ENCODE data around the gene KCNC1.
A peak's percentile ranks its signal among the peaks of the same experiment; 100 is the strongest.

KCNC1 gene

GRCh38 chr11:17798253-17798652, 63.7 kb downstream of the KCNC1 start:
- DNase-seq, result no peak

- DNase-seq, result no peak
These were observed 64.1 kb downstream of the KCNC1 start for GRCh38 chr11:17798716-17799115.

- DNase-seq, result no peak
These were observed 64.6 kb downstream of the KCNC1 start for GRCh38 chr11:17799147-17799546.

- DNase-seq, result no peak
These were observed 66.6 kb downstream of the KCNC1 start for GRCh38 chr11:17801166-17801565.

GRCh38 chr11:17802491-17802890, 67.9 kb downstream of the KCNC1 start:
- no peak for DNase-seq

GRCh38 chr11:17803754-17804334, 69.3 kb downstream of the KCNC1 start:
- peak; percentile 51 for DNase-seq

GRCh38 chr11:17805043-17805442, 70.5 kb downstream of the KCNC1 start:
- DNase-seq, result no peak

- no peak for DNase-seq
These were observed 71.3 kb downstream of the KCNC1 start for GRCh38 chr11:17805873-17806272.

- no peak for DNase-seq
These were observed 72.5 kb downstream of the KCNC1 start for GRCh38 chr11:17807034-17807433.

- no peak for DNase-seq
These were observed 75.5 kb downstream of the KCNC1 start for GRCh38 chr11:17810041-17810440.

- DNase-seq, result no peak
These were observed 76.2 kb downstream of the KCNC1 start for GRCh38 chr11:17810746-17811145.

GRCh38 chr11:17811352-17811751, 76.8 kb downstream of the KCNC1 start:
- no peak for DNase-seq

- DNase-seq, result peak; percentile 60
These were observed 77.7 kb downstream of the KCNC1 start for GRCh38 chr11:17812091-17812864.

- no peak for DNase-seq
These were observed 78.2 kb downstream of the KCNC1 start for GRCh38 chr11:17812865-17813187.

- DNase-seq, result no peak
These were observed 78.9 kb downstream of the KCNC1 start for GRCh38 chr11:17813391-17814059.

GRCh38 chr11:17814546-17814945, 80.0 kb downstream of the KCNC1 start:
- no peak for DNase-seq

GRCh38 chr11:17816232-17816931, 81.8 kb downstream of the KCNC1 start:
- no peak for DNase-seq

GRCh38 chr11:17821648-17822400, 87.2 kb downstream of the KCNC1 start:
- no peak for DNase-seq

- no peak for DNase-seq
These were observed 87.8 kb downstream of the KCNC1 start for GRCh38 chr11:17822401-17822781.

- peak; percentile 34 for DNase-seq
These were observed 92.4 kb downstream of the KCNC1 start for GRCh38 chr11:17827006-17827405.

GRCh38 chr11:17828311-17828751, 93.8 kb downstream of the KCNC1 start:
- no peak for DNase-seq

GRCh38 chr11:17831228-17831627, 96.6 kb downstream of the KCNC1 start:
- DNase-seq, result no peak

- DNase-seq, result no peak
These were observed 97.3 kb downstream of the KCNC1 start for GRCh38 chr11:17831883-17832282.

All from NCI-H1105 treated with DMSO at 0.1 percent for 48 hours (cell line).